PFSK-1 (cell line): Measurements from ENCODE around the gene NR1I2.

ENCODE experiments used
- FOXP2 ChIP-seq: optimal IDR thresholded peaks from 2 replicates; pipeline ENCODE3; 2011; ENCODE audit warnings: borderline replicate concordance, control low read depth, inconsistent platforms; ENCODE audit not compliant: insufficient read depth; ENCODE audit errors: extremely low read length, extremely low read depth
- POLR2AphosphoS5 ChIP-seq: IDR thresholded peaks from 2 replicates; pipeline ENCODE4 v1.6.1; 2012; ENCODE audit warnings: low read depth, mild to moderate bottlenecking, control low read depth, low read length, moderate library complexity
- SIN3A ChIP-seq: IDR thresholded peaks from 2 replicates; pipeline ENCODE4 v1.6.1; 2012; ENCODE audit warnings: mild to moderate bottlenecking, low read length, moderate library complexity, borderline replicate concordance; ENCODE audit not compliant: insufficient read depth
- TAF1 ChIP-seq: IDR thresholded peaks from 2 replicates; pipeline ENCODE4 v1.6.1; 2012; ENCODE audit warnings: low read length, control low read depth, borderline replicate concordance; ENCODE audit not compliant: insufficient read depth
- TF ChIP-seq, protein P1 (sequence below), 2 experiments: IDR thresholded peaks; 2 replicates each; pipeline versions ENCODE4 v1.6.1 to v1.8.0; 2011 to 2012; ENCODE audit warnings: low read depth in 2 of 2, low read length in 2 of 2, control low read depth in 1 of 2, inconsistent platforms in 1 of 2, mild to moderate bottlenecking in 1 of 2, moderate library complexity in 1 of 2; ENCODE audit not compliant: insufficient read depth in 1 of 2

GRCh38 chr3:119783883-119784282 is 2.0 kb downstream of the NR1I2 start:
- TF ChIP-seq TAF1, result no peak
- no peak for TF ChIP-seq POLR2AphosphoS5
- TF ChIP-seq, protein P1, sequence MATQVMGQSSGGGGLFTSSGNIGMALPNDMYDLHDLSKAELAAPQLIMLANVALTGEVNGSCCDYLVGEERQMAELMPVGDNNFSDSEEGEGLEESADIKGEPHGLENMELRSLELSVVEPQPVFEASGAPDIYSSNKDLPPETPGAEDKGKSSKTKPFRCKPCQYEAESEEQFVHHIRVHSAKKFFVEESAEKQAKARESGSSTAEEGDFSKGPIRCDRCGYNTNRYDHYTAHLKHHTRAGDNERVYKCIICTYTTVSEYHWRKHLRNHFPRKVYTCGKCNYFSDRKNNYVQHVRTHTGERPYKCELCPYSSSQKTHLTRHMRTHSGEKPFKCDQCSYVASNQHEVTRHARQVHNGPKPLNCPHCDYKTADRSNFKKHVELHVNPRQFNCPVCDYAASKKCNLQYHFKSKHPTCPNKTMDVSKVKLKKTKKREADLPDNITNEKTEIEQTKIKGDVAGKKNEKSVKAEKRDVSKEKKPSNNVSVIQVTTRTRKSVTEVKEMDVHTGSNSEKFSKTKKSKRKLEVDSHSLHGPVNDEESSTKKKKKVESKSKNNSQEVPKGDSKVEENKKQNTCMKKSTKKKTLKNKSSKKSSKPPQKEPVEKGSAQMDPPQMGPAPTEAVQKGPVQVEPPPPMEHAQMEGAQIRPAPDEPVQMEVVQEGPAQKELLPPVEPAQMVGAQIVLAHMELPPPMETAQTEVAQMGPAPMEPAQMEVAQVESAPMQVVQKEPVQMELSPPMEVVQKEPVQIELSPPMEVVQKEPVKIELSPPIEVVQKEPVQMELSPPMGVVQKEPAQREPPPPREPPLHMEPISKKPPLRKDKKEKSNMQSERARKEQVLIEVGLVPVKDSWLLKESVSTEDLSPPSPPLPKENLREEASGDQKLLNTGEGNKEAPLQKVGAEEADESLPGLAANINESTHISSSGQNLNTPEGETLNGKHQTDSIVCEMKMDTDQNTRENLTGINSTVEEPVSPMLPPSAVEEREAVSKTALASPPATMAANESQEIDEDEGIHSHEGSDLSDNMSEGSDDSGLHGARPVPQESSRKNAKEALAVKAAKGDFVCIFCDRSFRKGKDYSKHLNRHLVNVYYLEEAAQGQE (IDR thresholded peaks at IDR 0.05; ENCODE audit: insufficient read depth in 1 of 2, low read depth in 2 of 2, low read length in 2 of 2), result no peak
- no peak for TF ChIP-seq FOXP2
- no peak for TF ChIP-seq SIN3A
